ENCODE data around the gene MSH5.

MSH5 gene

GRCh38 chr6:31729979-31730630, 9.7 kb upstream of the MSH5 start:
- DNase-seq (peak; percentile 82), ATAC-seq (peak; percentile 60)

- DNase-seq (no peak), ATAC-seq (no peak)
Measured at GRCh38 chr6:31730631-31731086, 9.1 kb upstream of the MSH5 start.

GRCh38 chr6:31732029-31732428, 7.8 kb upstream of the MSH5 start:
- no peak for DNase-seq
- no peak for ATAC-seq

GRCh38 chr6:31733734-31734133, 6.1 kb upstream of the MSH5 start:
- no peak for DNase-seq

GRCh38 chr6:31734247-31734820, 5.5 kb upstream of the MSH5 start:
- ATAC-seq (peak; percentile 53), DNase-seq (no peak)

More at GRCh38 chr6:31733734-31734133, 6.1 kb upstream of the MSH5 start:
- ATAC-seq = no peak

GRCh38 chr6:31734821-31735406, 4.9 kb upstream of the MSH5 start:
- ATAC-seq = no peak
- peak; percentile 70 for DNase-seq

GRCh38 chr6:31736021-31736767, 3.6 kb upstream of the MSH5 start, which contains the start of gene CLIC1:
CLIC1 (minus strand) TSS chr6:31736530; CDS start chr6:31736300, 230 bp downstream.
- DNase-seq (peak; percentile 90), ATAC-seq (peak; percentile 53)

- peak; percentile 27 for DNase-seq
- no peak for ATAC-seq
Measured at GRCh38 chr6:31736768-31737314, 3.0 kb upstream of the MSH5 start.

GRCh38 chr6:31737315-31737990, 2.4 kb upstream of the MSH5 start:
- DNase-seq (no peak), ATAC-seq (no peak)

GRCh38 chr6:31737991-31738979, 1.5 kb upstream of the MSH5 start:
- DNase-seq = peak; percentile 70
- ATAC-seq = peak; percentile 7

GRCh38 chr6:31740397-31741223, 805 bp downstream of the MSH5 start:
- no peak for ATAC-seq

GRCh38 chr6:31741815-31742214, 2.0 kb downstream of the MSH5 start:
- DNase-seq (no peak), ATAC-seq (no peak)

More at GRCh38 chr6:31740397-31741223, 805 bp downstream of the MSH5 start:
- no peak for DNase-seq

- no peak for ATAC-seq
- no peak for DNase-seq
Measured at GRCh38 chr6:31742894-31743293, 3.1 kb downstream of the MSH5 start.

- ATAC-seq (no peak), DNase-seq (no peak)
Measured at GRCh38 chr6:31744422-31744821, 4.6 kb downstream of the MSH5 start.

- no peak for ATAC-seq
- no peak for DNase-seq
Measured at GRCh38 chr6:31749301-31750036, 9.7 kb downstream of the MSH5 start.

- no peak for DNase-seq
- no peak for ATAC-seq
Measured at GRCh38 chr6:31750411-31751022, 10.7 kb downstream of the MSH5 start.

GRCh38 chr6:31752739-31753319, 13.0 kb downstream of the MSH5 start:
- ATAC-seq (no peak), DNase-seq (no peak)

- ATAC-seq = no peak
- no peak for DNase-seq
Measured at GRCh38 chr6:31758281-31758680, 18.5 kb downstream of the MSH5 start.
